ENCODE results near the gene ARPC2. TPM values are rescaled to one million over a fixed set of nuclear protein-coding genes. Genes with fewer than 3 reads are reported as not detected.

Gene ARPC2
- total and polyA plus RNA-seq, 10 of the 15 experiments (the other 5 are each of a cell fraction or from before 2014, with no cell fraction given), result 440 to 980 (median 709) TPM

- TF ChIP-seq HSF1 (IDR thresholded peaks at IDR 0.05; ENCODE audit: low read depth, low read length) (no peak), MTA3 (IDR thresholded peaks at IDR 0.05; ENCODE audit: borderline replicate concordance, low read length) (no peak), ZNF217 (IDR thresholded peaks at IDR 0.05) (no peak), SIN3A (IDR thresholded peaks at IDR 0.05; ENCODE audit: low read depth, low read length) (no peak), YBX1 (IDR thresholded peaks at IDR 0.05) (no peak), ZNF24 (IDR thresholded peaks at IDR 0.05) (no peak), GABPA (IDR thresholded peaks at IDR 0.05; ENCODE audit: low read depth) (no peak), ZNF687 (IDR thresholded peaks at IDR 0.05) (peak; percentile 60), SMAD1 (IDR thresholded peaks at IDR 0.05; ENCODE audit: low read depth, partially characterized antibody) (no peak), DPF2 (IDR thresholded peaks at IDR 0.05) (peak; percentile 46; the same call in 1 of the 2 replicates), FOXK2 (IDR thresholded peaks at IDR 0.05) (no peak), GATAD2B (conservative IDR thresholded peaks at IDR 0.05; ENCODE audit: low read depth) (no peak), NFYB (IDR thresholded peaks at IDR 0.05; ENCODE audit: insufficient read depth, low read depth, low read length) (no peak), RAD51 (IDR thresholded peaks at IDR 0.05) (no peak), IRF5 (IDR thresholded peaks at IDR 0.05; ENCODE audit: borderline replicate concordance) (no peak), ETV6 (conservative IDR thresholded peaks at IDR 0.05 in 1 of 2, IDR thresholded peaks at IDR 0.05 in 1 of 2; ENCODE audit: borderline replicate concordance in 1 of 2, low read depth in 1 of 2) (no peak), ZBED1 (IDR thresholded peaks at IDR 0.05; ENCODE audit: borderline replicate concordance) (no peak), TBL1XR1 (IDR thresholded peaks at IDR 0.05; ENCODE audit: low read depth, low read length) (no peak), BCL11A (IDR thresholded peaks at IDR 0.05; ENCODE audit: low read depth, low read length) (no peak), NR2F1 (conservative IDR thresholded peaks at IDR 0.05) (peak; percentile 62), REST (IDR thresholded peaks at IDR 0.05; ENCODE audit: low read depth, low read length) (no peak), WRNIP1 (IDR thresholded peaks at IDR 0.05; ENCODE audit: borderline replicate concordance, low read depth, low read length) (no peak)
Observed at GRCh38 chr2:218284106-218284811, 67.3 kb downstream of the ARPC2 start (continued).

Data from GM12878 (cell line).